ENCODE measurements around the gene CETN3. TPM values are rescaled to one million over a fixed set of nuclear protein-coding genes. Genes with fewer than 3 reads are reported as not detected.

Gene CETN3
- total RNA-seq, 1 donor from 2014 or later, result 27.8 TPM

- DNase-seq (ENCODE audit: low read depth), result no peak
- TF ChIP-seq CTCF (conservative IDR thresholded peaks at IDR 0.05; ENCODE audit: low read depth, low read length), result no peak
- no peak overlapping the region for H3K4me3 ChIP-seq (ENCODE audit: low read depth, low read length)
Observed at GRCh38 chr5:90368454-90369246, 40.9 kb downstream of the CETN3 start.

- no peak for DNase-seq (ENCODE audit: low read depth)
- H3K4me3 ChIP-seq (ENCODE audit: low read depth, low read length), result no peak overlapping the region
- TF ChIP-seq CTCF (conservative IDR thresholded peaks at IDR 0.05; ENCODE audit: low read depth, low read length), result no peak
Observed at GRCh38 chr5:90367879-90368278, 41.7 kb downstream of the CETN3 start.

GRCh38 chr5:90366948-90367347 is 42.6 kb downstream of the CETN3 start:
- H3K4me3 ChIP-seq (ENCODE audit: low read depth, low read length), result no peak overlapping the region
- TF ChIP-seq CTCF (conservative IDR thresholded peaks at IDR 0.05; ENCODE audit: low read depth, low read length), result no peak
- no peak for DNase-seq (ENCODE audit: low read depth)

GRCh38 chr5:90365328-90365727 is 44.2 kb downstream of the CETN3 start:
- no peak overlapping the region for H3K4me3 ChIP-seq (ENCODE audit: low read depth, low read length)
- no peak for DNase-seq (ENCODE audit: low read depth)
- no peak for TF ChIP-seq CTCF (conservative IDR thresholded peaks at IDR 0.05; ENCODE audit: low read depth, low read length)

GRCh38 chr5:90359073-90359920 is 50.3 kb downstream of the CETN3 start:
- no peak for TF ChIP-seq CTCF (conservative IDR thresholded peaks at IDR 0.05; ENCODE audit: low read depth, low read length)
- DNase-seq (ENCODE audit: low read depth), result no peak
- no peak overlapping the region for H3K4me3 ChIP-seq (ENCODE audit: low read depth, low read length)

- H3K4me3 ChIP-seq (ENCODE audit: low read depth, low read length), result no peak overlapping the region
- TF ChIP-seq CTCF (conservative IDR thresholded peaks at IDR 0.05; ENCODE audit: low read depth, low read length), result no peak
- no peak for DNase-seq (ENCODE audit: low read depth)
Observed at GRCh38 chr5:90356622-90357021, 52.9 kb downstream of the CETN3 start.
